ENCODE data around the gene OR2C3. TPM values are rescaled to one million over a fixed set of nuclear protein-coding genes. Genes with fewer than 3 reads are reported as not detected.

Gene OR2C3
- total RNA-seq, 4 donors from 2014 or later: 0.07 TPM; not detected in 3

- Histone ChIP-seq H3K36me3 (no peaks in the 10 kb centered on the region), H3K27ac (no peak overlapping the region), H3K27me3 (no peaks in the 10 kb centered on the region), H3K4me3 (no peak overlapping the region), H3K4me1 (no peaks in the 10 kb centered on the region), H3K9me3 (no peaks in the 10 kb centered on the region)
- DNase-seq: no peak
- TF ChIP-seq CTCF (IDR thresholded peaks at IDR 0.05): no peak
- no peak for TF ChIP-seq POLR2A (IDR thresholded peaks at IDR 0.05)
- intact Hi-C loops (cut with DNase I; ENCODE audit: low total_unique reads): no loop called here
Measured at GRCh38 chr1:247475793-247476192, 60.4 kb downstream of the OR2C3 start.

Other genes starting within 250 kb of the OR2C3 start
- 10 to 100 TPM; 24.1 to 51.7 (median 41.0) TPM for gene ZNF496, start 204.6 kb downstream of the OR2C3 start, total RNA-seq
- gene NLRP3, start 120.3 kb downstream of the OR2C3 start, total RNA-seq: 1 to 10 TPM in 2 of 4 donors, under 1 TPM in 2; 0.26 to 2.8 (median 0.86) TPM
- gene OR2B11, start 78.3 kb downstream of the OR2C3 start, total RNA-seq: not detected
- gene GCSAML, start 12.7 kb upstream of the OR2C3 start, total RNA-seq: 1 to 10 TPM in 2 of 4 donors, under 1 TPM in 1, not detected in 1; 0.21 to 1.5 (median 1.0) TPM
- gene OR2G2, start 51.9 kb upstream of the OR2C3 start, total RNA-seq: not detected
- not detected for gene OR2G3, start 69.1 kb upstream of the OR2C3 start, total RNA-seq
- gene OR13G1, start 143.3 kb upstream of the OR2C3 start, total RNA-seq: not detected
- gene OR6F1, start 180.2 kb upstream of the OR2C3 start, total RNA-seq: not detected
- not detected for gene OR14K1, start 202.2 kb upstream of the OR2C3 start, total RNA-seq
- not detected for gene OR14A2, start 211.7 kb upstream of the OR2C3 start, total RNA-seq
- gene OR1C1, start 224.1 kb upstream of the OR2C3 start, total RNA-seq: not detected

Measured in uterus (tissue), 4 donors.